Peyer's patch (tissue), 4 donors: Measurements from ENCODE around the gene PAXIP1.

Experiments used
- POLR2A ChIP-seq, 2 donors: fragments of 450-650 bp; IDR thresholded peaks; one replicate each; pipeline ENCODE4 v1.5.1; 2017; ENCODE audit warnings: antibody characterized with exemption in 2 of 2, mild to moderate bottlenecking in 2 of 2, moderate library complexity in 2 of 2
- TF ChIP-seq, protein P1 (sequence below), 6 experiments: fragments of 450-650 bp in 4 of 6; fragments of 200-600 bp in 2 of 6; sonication (generic) in 1 of 6; IDR thresholded peaks; one replicate each; pipeline ENCODE4 v1.5.1; 2017 to 2019; ENCODE audit warnings: antibody characterized with exemption in 6 of 6, mild to moderate bottlenecking in 3 of 6, moderate library complexity in 1 of 6

DNA sequence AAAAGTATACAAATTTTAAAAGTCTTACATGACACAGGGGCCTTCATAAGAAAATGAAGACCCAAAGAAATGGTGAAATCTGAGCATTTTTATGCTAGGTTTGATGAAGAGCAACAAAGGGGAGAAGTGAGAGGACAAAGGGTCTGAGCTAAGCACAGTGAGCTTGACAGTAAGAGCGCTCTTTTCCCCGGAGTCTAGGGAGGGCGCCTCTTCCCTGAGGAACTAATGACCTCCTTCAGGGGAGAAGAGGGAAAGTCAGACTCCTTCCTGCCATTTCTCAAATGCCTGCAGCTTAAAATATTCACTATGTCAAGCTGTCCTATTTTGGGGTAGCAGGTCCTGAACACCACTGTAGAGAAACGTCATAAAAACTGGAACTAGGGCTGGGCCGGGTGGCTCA is 18.1 kb upstream of the PAXIP1 start:
- TF ChIP-seq POLR2A (IDR thresholded peaks at IDR 0.05), result no peak
- TF ChIP-seq, protein P1, sequence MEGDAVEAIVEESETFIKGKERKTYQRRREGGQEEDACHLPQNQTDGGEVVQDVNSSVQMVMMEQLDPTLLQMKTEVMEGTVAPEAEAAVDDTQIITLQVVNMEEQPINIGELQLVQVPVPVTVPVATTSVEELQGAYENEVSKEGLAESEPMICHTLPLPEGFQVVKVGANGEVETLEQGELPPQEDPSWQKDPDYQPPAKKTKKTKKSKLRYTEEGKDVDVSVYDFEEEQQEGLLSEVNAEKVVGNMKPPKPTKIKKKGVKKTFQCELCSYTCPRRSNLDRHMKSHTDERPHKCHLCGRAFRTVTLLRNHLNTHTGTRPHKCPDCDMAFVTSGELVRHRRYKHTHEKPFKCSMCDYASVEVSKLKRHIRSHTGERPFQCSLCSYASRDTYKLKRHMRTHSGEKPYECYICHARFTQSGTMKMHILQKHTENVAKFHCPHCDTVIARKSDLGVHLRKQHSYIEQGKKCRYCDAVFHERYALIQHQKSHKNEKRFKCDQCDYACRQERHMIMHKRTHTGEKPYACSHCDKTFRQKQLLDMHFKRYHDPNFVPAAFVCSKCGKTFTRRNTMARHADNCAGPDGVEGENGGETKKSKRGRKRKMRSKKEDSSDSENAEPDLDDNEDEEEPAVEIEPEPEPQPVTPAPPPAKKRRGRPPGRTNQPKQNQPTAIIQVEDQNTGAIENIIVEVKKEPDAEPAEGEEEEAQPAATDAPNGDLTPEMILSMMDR (IDR thresholded peaks at IDR 0.05), result no peak
